Endothelial cell (in vitro differentiated cells): Measurements from ENCODE around the gene RASAL2. TPM values are rescaled to one million over a fixed set of nuclear protein-coding genes. Genes with fewer than 3 reads are reported as not detected.

ENCODE experiments used
- DNase-seq: peaks from one replicate; pipeline ENCODE4 v3.0.0; 2021; ENCODE audit warnings: low spot score
- H3K27ac Mint-ChIP-seq: one replicate; pipeline ENCODE4 v1.8.0; 2021; ENCODE audit warnings: mixed read lengths, inconsistent platforms; ENCODE audit not compliant: unreplicated experiment
- H3K27me3 Mint-ChIP-seq: one replicate; pipeline ENCODE4 v1.8.0; 2021; ENCODE audit warnings: mild to moderate bottlenecking, moderate library complexity, mixed read lengths, inconsistent platforms; ENCODE audit not compliant: unreplicated experiment
- H3K36me3 Mint-ChIP-seq: one replicate; pipeline ENCODE4 v1.8.0; 2021; ENCODE audit warnings: mild to moderate bottlenecking, low read depth, mixed read lengths, inconsistent platforms; ENCODE audit not compliant: unreplicated experiment
- H3K4me1 Mint-ChIP-seq: one replicate; pipeline ENCODE4 v1.8.0; 2021; ENCODE audit warnings: mild to moderate bottlenecking, mixed read lengths, inconsistent platforms; ENCODE audit not compliant: unreplicated experiment
- H3K4me3 Mint-ChIP-seq: one replicate; pipeline ENCODE4 v1.8.0; 2021; ENCODE audit warnings: mild to moderate bottlenecking, mixed read lengths, inconsistent platforms; ENCODE audit not compliant: unreplicated experiment
- H3K9me3 Mint-ChIP-seq: one replicate; pipeline ENCODE4 v1.8.0; 2021; ENCODE audit warnings: mixed read lengths, inconsistent platforms; ENCODE audit not compliant: unreplicated experiment
- CTCF ChIP-seq: fragments of 200-600 bp; sonication (generic); IDR thresholded peaks from one replicate; pipeline ENCODE4 v1.5.0; 2021; ENCODE audit warnings: antibody characterized with exemption; ENCODE audit not compliant: unreplicated experiment
- total RNA-seq: library from RNA; stranded (reverse); fragmentation: NEBNext Ultra II Directional; extraction: Animal tissue kit (Norgen Biotek cat#: 25700); gene quantifications from one replicate; pipeline ENCODE4 v1.2.1, GENCODE V29; 2021; ENCODE audit not compliant: unreplicated experiment

Gene RASAL2
- total RNA-seq, 1 donor from 2014 or later, result 82.1 TPM

GRCh38 chr1:178529364-178530036, 435.6 kb downstream of the RASAL2 start:
- Mint-ChIP-seq H3K9me3 (no peaks in the 10 kb centered on the region), H3K4me1 (no peaks in the 10 kb centered on the region), H3K27ac (no peak overlapping the region), H3K27me3 (peaks cover 3% of the 10 kb centered on the region), H3K36me3 (no peaks in the 10 kb centered on the region), H3K4me3 (peak overlapping the region; percentile 18)
- DNase-seq, result no peak
- no peak for TF ChIP-seq CTCF

GRCh38 chr1:178530037-178530402, 436.1 kb downstream of the RASAL2 start:
- Mint-ChIP-seq H3K27ac (no peak overlapping the region), H3K9me3 (no peaks in the 10 kb centered on the region), H3K36me3 (no peaks in the 10 kb centered on the region), H3K27me3 (peaks cover 3% of the 10 kb centered on the region), H3K4me3 (no peak overlapping the region), H3K4me1 (no peaks in the 10 kb centered on the region)
- no peak for TF ChIP-seq CTCF
- no peak for DNase-seq

GRCh38 chr1:178530502-178530901, 436.6 kb downstream of the RASAL2 start:
- H3K4me3 Mint-ChIP-seq, result no peak overlapping the region
- H3K27me3 Mint-ChIP-seq, result peaks cover 3% of the 10 kb centered on the region
- no peaks in the 10 kb centered on the region for H3K4me1 Mint-ChIP-seq
- no peaks in the 10 kb centered on the region for H3K9me3 Mint-ChIP-seq
- DNase-seq, result no peak
- no peaks in the 10 kb centered on the region for H3K36me3 Mint-ChIP-seq
- TF ChIP-seq CTCF, result no peak
- no peak overlapping the region for H3K27ac Mint-ChIP-seq

- no peak for DNase-seq
- Mint-ChIP-seq H3K4me1 (no peaks in the 10 kb centered on the region), H3K36me3 (no peaks in the 10 kb centered on the region)
Measured at GRCh38 chr1:178531887-178532286, 438.0 kb downstream of the RASAL2 start.

More at GRCh38 chr1:178531887-178532286, 438.0 kb downstream of the RASAL2 start:
- Mint-ChIP-seq H3K9me3 (no peaks in the 10 kb centered on the region), H3K27ac (no peak overlapping the region), H3K27me3 (peaks cover 3% of the 10 kb centered on the region), H3K4me3 (no peak overlapping the region)
- no peak for TF ChIP-seq CTCF
